ENCODE measurements around the gene LPA. TPM values are rescaled to one million over a fixed set of nuclear protein-coding genes. Genes with fewer than 3 reads are reported as not detected.

LPA gene, protein sequence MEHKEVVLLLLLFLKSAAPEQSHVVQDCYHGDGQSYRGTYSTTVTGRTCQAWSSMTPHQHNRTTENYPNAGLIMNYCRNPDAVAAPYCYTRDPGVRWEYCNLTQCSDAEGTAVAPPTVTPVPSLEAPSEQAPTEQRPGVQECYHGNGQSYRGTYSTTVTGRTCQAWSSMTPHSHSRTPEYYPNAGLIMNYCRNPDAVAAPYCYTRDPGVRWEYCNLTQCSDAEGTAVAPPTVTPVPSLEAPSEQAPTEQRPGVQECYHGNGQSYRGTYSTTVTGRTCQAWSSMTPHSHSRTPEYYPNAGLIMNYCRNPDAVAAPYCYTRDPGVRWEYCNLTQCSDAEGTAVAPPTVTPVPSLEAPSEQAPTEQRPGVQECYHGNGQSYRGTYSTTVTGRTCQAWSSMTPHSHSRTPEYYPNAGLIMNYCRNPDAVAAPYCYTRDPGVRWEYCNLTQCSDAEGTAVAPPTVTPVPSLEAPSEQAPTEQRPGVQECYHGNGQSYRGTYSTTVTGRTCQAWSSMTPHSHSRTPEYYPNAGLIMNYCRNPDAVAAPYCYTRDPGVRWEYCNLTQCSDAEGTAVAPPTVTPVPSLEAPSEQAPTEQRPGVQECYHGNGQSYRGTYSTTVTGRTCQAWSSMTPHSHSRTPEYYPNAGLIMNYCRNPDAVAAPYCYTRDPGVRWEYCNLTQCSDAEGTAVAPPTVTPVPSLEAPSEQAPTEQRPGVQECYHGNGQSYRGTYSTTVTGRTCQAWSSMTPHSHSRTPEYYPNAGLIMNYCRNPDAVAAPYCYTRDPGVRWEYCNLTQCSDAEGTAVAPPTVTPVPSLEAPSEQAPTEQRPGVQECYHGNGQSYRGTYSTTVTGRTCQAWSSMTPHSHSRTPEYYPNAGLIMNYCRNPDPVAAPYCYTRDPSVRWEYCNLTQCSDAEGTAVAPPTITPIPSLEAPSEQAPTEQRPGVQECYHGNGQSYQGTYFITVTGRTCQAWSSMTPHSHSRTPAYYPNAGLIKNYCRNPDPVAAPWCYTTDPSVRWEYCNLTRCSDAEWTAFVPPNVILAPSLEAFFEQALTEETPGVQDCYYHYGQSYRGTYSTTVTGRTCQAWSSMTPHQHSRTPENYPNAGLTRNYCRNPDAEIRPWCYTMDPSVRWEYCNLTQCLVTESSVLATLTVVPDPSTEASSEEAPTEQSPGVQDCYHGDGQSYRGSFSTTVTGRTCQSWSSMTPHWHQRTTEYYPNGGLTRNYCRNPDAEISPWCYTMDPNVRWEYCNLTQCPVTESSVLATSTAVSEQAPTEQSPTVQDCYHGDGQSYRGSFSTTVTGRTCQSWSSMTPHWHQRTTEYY (N-terminal part only)
- not detected in 2 replicates for total RNA-seq

DNA sequence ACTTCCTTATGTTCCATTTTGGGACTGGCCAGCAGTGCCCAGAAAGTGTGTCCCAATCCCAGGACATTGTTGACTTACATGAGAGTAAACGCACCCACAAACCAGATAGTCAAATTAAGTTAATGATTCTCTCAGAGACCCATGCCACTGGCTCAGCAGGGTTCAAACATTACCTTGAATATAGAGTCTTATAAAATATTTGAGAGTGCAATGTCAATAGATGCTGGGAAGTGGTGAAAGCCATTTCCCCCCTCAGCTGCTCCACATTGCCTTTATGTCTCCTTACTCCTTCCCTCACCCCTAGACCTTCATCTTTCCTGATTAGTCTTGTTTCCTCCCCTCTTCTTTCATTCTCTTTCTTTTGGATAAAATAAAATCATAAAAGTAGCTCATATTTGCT is at the start of gene LPA:
Gene LPA, minus strand, starts transcription at position 78 of the 400 bp plus-strand sequence. Its CDS starts 61 bp downstream, at position 17.

DNA sequence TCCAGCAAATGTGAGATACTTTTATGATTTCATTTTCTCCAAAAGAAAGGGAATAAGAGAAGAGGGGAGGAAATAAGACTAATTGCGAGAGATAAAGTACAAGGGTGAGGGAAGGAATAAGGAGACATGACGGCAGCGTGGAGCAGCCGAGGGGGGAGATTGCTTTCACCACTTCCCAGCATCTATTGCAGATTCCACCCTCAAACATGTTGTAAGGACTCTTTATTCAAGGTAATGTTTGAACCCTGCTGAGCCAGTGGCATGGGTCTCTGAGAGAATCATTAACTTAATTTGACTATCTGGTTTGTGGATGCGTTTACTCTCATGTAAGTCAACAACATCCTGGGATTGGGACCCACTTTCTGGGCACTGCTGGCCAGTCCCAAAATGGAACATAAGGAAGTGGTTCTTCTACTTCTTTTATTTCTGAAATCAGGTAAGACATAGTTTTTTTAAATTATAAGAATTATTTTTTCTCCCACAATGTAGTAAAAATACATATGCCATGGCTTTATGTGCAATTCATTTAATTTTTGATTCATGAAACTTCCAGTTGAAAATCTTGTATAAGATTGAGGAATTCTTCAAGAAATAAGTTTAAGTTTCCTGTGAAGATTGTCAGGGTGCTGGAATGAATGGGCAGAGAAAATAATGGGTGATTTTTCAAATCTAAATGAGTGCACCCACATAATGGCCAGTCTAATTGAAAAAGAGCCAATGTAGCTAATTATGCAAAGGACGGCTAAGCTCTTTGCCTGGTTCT is 38.0 kb upstream of the LPA start, which contains the start of gene PLG:
Gene PLG, plus strand, starts transcription at position 327 of the 763 bp plus-strand sequence. Its CDS starts 61 bp downstream, at position 388.

Other genes with a start within 250 kb of the LPA start
- not detected in 2 replicates for gene PLG, start 38.0 kb upstream of the LPA start, total RNA-seq